Colon (tissue), 2 donors: ENCODE data around the gene ORC5.
"Not testable (repeated sequence)": the region's sequence is repeated elsewhere in the genome, so short reads cannot be mapped to it uniquely, and the experiment has no call there.

Experiments
- FAIRE-seq: peaks from 2 replicates; lab custom pipeline; 2012; peaks lifted over from hg19 to GRCh38; lab: Jason Lieb, UNC
- donor health status: control.
- donor health status: control.

The ORC5 gene

GRCh38 chr7:104185346-104185745 is 22.5 kb downstream of the ORC5 start:
- no peak for FAIRE-seq

- FAIRE-seq = no peak
Measured at GRCh38 chr7:104179178-104179577, 28.6 kb downstream of the ORC5 start.

DNA sequence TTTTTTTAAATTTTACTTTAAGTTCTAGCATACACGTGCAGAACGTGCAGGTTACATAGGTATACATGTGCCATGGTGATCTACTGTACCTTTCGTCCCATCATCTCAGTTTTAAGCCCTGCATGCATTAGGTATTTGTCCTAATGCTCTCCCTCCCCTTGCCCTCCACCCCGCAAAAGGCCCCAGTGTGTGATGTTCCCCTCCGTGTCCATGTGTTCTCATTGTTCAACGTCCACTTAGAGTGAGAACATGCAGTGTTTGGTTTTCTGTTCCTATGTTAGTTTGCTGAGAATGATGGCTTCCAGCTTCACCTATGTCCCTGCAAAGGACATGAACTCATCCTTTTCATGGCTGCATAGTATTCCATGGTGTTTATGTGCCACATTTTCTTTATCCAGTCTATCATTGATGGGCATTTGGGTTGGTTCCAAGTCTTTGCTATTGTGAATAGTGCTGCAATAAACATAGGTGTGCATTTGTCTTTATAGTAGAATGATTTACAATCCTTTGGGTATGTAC is 30.2 kb downstream of the ORC5 start:
- not testable (repeated sequence) for FAIRE-seq

DNA sequence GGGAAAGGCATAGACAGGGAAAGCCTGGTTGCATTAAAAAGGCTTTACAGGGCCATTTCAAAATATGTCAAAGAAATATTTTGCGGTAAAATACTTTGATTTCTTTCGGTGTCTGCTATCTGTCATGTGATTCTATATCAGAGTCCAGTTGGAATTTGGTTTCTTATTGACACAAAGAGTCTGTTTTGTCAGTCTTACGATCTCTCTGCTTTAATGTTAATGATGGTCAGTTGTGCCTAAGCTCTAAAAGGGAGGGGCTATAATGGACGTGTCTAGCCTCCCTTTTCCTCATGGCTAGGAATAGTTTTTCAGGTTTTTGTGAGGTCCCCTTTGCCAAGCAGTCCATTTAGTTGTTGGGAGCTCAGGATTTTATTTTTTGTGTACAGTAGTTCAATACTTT is 31.5 kb downstream of the ORC5 start:
- FAIRE-seq = no peak

GRCh38 chr7:104175361-104175984 is 32.3 kb downstream of the ORC5 start:
- no peak for FAIRE-seq

- FAIRE-seq = no peak
Measured at GRCh38 chr7:104174798-104175197, 33.0 kb downstream of the ORC5 start.

DNA sequence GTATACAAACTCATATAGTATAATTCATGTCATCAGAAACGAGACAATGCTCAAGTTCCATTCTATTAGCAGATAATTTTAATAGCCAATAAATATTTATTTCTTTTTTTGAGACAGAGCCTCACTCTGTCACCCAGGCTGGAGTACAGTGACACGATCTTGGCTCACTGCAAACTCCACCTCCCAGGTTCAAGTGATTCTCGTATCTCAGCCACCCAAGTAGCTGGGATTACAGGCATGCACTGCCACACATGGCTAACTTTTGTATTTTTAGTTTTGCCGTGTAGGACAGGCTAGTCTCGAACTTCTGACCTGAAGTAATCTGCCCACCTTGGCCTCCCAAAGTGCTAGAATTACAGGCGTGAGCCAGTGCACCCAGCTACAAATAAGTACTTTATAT is 45.7 kb downstream of the ORC5 start:
- no peak for FAIRE-seq

GRCh38 chr7:104161244-104161643 is 46.6 kb downstream of the ORC5 start:
- no peak for FAIRE-seq

GRCh38 chr7:104160375-104160774 is 47.4 kb downstream of the ORC5 start:
- peak; percentile 55 for FAIRE-seq

GRCh38 chr7:104156842-104157277 is 51.0 kb downstream of the ORC5 start:
- FAIRE-seq = peak; percentile 73

DNA sequence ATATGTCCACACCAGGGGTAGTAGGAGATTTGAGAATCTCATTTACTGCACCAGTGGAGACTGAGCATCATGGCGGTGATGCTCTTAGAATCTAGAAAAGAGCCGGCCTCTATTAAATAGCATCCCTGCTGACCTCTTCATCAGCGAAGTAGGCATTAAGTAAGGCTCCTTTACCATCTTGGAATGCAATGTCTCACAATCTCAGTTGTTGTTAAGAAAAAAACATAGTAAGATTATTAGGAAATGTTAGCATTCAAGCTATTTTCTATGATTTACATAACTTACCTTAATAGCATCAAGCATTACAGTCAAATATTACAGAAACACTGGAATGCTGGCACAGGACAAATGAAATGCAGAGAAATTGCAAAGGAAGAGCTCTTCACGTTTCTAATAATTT is 54.5 kb downstream of the ORC5 start:
- no peak for FAIRE-seq

DNA sequence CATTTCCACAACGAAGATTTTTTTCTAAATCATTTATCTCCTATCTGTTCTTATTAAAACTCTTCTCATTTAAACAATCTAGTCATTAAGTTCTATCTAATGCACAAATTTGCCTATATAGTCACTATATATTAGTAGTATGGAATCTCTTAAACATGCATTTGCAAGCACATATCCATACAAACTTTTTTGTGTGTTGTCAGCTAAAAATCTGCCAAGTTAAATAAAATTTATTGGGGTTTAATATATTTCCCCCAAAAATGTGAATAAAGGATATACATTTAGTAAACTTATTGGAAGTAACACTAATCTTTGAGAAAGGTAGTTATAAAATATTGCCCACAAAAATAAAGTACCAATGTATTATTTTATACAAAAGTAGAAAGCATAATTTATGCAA is 55.3 kb downstream of the ORC5 start:
- no peak for FAIRE-seq

- FAIRE-seq = no peak
Measured at GRCh38 chr7:104150470-104150869, 57.3 kb downstream of the ORC5 start.

GRCh38 chr7:104149822-104150221 is 58.0 kb downstream of the ORC5 start:
- no peak for FAIRE-seq

DNA sequence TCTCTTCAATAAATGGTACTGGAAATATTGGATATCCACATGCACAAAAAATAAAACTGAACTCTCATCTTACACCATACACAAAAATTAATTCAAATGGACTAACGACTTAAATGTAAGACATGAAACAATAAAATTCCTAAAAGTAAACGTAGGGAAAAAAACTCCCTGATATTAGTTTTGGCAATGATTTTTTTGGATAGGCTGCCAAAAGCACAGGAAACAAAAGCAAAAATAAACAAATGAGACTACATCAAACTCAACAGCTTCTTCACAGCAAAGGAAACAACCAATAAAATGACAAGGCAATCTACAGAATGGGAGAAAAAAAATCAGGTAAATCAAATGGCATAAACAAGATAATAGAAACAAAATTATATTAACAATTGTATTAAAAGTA is 65.7 kb downstream of the ORC5 start:
- FAIRE-seq = no peak

DNA sequence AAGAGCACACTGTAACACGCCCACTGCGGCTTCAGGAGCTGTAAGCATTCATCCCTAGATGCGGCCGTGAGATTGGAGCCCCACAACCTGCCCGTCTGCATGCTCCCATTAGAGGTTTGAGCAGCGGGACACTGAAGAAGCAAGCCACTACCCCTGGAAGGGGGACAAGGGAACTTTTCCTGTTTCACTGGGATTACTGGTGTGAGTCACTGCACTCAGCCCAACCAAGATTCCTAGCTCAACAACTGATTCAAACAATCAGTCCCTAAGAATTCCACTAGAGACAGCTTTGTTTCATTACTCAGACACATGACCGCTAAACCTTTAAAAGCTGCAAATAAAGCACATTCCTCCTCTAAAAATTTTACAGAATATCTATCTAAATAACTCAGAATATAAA is 69.8 kb downstream of the ORC5 start:
- FAIRE-seq = no peak

DNA sequence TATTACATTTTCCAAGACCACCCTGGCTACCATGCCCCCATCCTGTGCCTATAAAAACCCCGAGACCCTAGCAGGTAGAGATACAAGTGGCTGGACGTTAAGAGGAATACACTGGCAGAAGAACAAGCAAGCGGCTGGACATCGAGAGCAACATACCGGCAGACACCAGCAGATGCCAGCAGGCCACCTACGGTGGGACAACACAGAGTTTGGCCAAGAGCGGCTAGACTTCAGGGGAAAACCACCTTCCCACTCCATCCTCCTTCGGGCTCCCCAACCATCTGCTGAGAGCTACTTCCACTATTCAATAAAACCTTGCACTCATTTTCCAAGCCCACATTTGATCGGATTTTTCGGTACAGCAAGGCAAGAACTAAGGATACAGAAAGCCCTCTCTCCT is 70.3 kb downstream of the ORC5 start:
- FAIRE-seq = no peak

GRCh38 chr7:104136981-104137380 is 70.8 kb downstream of the ORC5 start:
- FAIRE-seq = no peak

- FAIRE-seq = no peak
Measured at GRCh38 chr7:104136561-104136960, 71.3 kb downstream of the ORC5 start.

GRCh38 chr7:104135760-104136558 is 71.9 kb downstream of the ORC5 start:
- FAIRE-seq = no peak

- no peak for FAIRE-seq
Measured at GRCh38 chr7:104133238-104133637, 74.6 kb downstream of the ORC5 start.

GRCh38 chr7:104130726-104131125 is 77.1 kb downstream of the ORC5 start:
- FAIRE-seq = no peak

- no peak for FAIRE-seq
Measured at GRCh38 chr7:104127204-104127603, 80.6 kb downstream of the ORC5 start.

DNA sequence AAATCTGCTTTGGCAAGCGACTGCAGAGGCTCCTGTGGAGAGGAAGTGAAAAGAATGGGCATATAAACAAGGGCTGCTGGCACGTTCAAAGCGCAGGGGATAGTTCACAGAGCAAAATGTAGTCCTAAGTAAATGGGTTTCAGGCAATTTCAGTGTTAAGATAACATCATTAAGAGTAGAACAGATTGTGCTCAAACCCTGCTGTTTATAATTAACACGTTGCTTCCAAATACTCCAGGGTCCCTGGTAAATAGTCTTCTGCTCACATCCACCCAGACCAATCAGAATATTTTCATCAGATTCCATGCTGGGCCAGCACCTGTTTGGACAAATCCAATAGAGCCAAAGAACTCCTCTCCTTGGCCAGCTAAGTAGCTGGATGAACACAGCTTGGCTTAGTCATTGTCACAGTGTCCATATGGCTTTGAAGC is 81.4 kb downstream of the ORC5 start:
- FAIRE-seq = no peak
